GM11168 (cell line): ENCODE data around the gene FANK1.
"Not testable (repeated sequence)": the region's sequence is repeated elsewhere in the genome, so short reads cannot be mapped to it uniquely, and the experiment has no call there.

ENCODE experiments used
- in situ Hi-C: fragments of 300-500 bp; cut with MboI; formaldehyde crosslinking; loops from one replicate; pipeline ENCODE4 v1.12.0; 2022; ENCODE audit warnings: low sequenced_read_pairs; ENCODE audit not compliant: unreplicated experiment

Gene FANK1

GRCh38 chr10:125886914-125887512 lies 9.4 kb upstream of the FANK1 start:
- in situ Hi-C loops = no loop called here

DNA sequence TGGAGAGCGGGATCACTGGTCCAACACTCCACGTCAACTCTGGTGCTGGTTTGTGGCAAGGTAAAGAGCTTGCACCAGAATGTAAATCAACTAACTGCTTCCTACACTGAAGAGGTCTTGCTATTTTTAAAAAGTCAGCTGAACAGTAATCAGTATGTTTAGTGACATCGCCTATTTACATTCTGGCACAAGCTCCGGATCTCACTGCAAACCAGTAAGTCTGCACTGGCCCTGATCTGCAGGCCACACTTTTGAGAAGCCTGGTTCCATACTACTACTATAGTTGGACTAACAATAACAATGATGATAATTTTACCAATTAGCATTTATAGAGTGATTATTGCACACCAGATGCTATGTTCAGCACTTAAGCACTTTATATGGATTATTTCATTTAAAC lies 6.9 kb upstream of the FANK1 start:
- in situ Hi-C loops = not testable (repeated sequence)

GRCh38 chr10:125892402-125892801 lies 4.0 kb upstream of the FANK1 start:
- in situ Hi-C loops = not testable (repeated sequence)

- in situ Hi-C loops = not testable (repeated sequence)
Measured at GRCh38 chr10:125894176-125894575, 2.2 kb upstream of the FANK1 start.

- in situ Hi-C loops = not testable (repeated sequence)
Measured at GRCh38 chr10:125895130-125896087, 955 bp upstream of the FANK1 start.

DNA sequence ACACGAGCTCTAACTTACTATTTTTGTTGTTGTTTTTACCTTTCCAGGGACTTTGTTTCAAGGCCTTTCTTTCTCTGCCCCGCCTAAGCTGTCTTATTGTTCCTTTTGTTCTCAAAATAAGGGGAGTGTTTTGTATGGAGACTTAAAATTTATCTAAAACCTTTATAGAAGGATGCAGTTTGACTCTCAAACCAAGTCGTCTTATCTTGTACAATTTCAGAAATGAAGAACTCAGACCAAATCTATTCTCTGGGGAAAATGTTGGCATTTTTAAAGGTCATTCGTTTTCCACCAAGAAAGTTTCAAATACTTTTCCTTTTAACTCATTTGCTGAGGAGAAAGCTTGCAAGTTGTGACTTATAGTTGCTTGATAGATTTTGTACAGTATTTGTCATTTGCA lies 953 bp downstream of the FANK1 start:
- in situ Hi-C loops = not testable (repeated sequence)

DNA sequence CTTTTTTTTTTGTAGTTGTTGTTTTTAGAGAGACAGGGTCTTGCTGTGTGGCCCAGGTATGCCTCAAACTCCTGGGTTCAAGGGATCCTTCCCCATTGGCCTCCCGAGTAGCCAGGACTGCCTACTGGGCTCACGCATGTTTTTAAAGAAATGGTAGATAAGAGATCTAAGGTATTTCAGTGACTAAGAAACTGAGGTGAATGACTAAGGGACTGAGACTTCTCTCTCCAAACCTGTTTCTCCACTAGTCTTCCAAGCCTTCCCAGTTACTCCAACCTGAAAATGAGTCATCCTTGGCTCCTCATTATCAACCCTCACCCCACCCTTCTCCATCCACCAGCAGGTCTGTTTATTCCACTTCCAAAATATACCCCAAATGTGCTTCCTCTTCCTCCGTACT lies 4.6 kb downstream of the FANK1 start:
- in situ Hi-C loops = not testable (repeated sequence)

DNA sequence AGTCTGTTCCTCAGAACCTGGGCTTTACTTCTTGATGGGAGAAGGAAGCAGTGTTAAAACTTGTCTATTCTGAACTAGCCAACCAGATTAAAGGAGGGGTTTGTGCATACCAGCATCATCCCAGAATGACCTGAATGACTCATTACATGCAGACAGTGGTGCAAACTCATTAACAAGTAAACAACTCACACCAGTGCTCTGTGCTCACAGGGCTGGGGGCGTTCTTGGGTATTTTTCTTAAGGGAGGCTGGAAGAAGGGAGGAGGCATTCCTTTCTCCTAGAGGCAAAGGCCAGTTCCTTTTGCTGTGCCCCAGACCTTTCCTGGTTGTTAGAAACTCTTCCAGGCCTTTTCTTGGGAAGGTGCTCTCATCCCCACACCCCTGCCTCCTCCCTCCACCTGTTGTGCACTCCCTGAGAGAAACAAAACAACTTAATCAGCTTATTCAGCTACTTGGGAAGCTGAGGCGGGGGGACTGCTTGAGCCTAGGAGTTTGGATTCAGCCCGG lies 6.8 kb downstream of the FANK1 start:
- in situ Hi-C loops = not testable (repeated sequence)

- in situ Hi-C loops = not testable (repeated sequence)
Measured at GRCh38 chr10:125905069-125905994, 9.0 kb downstream of the FANK1 start.

DNA sequence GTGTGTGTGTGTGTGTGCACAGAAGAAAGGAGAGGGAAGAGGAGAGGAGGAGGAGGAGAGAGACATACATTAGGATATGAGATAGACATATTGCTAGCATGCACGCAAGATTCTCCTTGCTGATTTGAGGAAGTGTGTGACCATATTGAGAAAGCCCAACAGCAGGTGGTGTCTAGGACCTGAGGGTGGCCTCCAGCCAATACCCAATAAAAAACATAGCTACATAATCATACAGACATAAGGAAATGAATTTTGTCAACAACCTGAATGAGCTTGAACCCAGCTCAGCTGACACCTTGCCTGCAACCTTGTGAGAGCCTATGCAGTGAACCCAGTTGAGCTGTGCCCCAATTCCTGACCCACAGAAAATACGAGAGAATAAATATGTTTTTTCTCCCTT lies 11.2 kb downstream of the FANK1 start:
- in situ Hi-C loops = not testable (repeated sequence)

DNA sequence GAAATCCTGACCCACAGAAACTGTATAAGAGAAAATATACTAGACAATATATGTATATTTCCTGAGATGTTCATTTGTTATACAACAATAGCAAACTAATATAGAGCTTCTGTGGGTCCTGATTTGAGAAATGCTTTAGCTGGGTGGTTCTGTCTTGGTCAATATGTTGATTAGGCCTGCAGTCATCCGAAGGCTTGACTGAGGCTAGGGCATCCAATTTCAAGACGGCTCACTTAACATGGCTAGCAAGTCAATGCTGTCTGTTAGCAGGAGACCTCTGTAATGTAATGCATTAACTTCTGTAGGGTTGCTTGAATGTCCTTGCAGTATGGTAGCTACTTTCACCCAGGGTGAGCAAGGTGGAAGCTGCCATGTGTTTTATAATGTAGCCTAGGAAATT lies 12.4 kb downstream of the FANK1 start:
- in situ Hi-C loops = not testable (repeated sequence)

DNA sequence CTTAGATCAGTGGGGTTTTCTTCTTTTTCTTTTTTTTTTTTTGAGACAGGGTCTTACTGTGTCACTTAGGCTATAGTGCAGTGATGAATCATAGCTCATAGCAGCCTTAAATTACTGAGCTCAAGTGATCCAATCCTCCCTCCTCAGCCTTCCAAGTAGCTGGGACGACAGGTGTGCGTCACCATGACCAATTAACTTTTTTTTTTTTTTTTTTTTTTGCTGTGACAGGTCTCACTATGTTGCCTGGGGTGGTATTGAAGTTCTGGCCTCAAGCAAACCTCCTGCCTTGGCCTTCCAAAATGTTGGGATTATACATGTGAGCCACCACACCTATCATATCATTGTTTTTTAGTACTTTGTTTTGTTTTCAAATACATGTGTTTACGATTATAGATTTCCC lies 13.1 kb downstream of the FANK1 start:
- in situ Hi-C loops = not testable (repeated sequence)

DNA sequence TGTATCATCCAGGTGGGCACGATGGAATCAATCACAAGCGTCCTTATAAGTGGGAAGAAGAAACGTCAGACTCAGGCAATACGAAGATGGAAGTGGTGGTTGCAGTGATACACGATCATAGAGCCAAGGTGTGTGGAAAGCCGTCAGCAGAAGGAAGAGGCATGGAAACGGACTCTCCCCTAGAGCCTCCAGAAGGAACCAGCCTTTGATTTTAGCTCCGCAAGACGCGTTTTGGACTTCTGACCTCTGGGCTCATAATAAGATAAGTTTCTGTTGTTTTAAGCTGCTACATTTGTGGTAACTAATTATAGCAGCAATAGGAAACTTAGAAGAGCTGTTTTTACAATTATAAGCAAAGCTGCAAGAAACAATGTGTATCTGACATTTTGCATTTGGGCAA lies 14.8 kb downstream of the FANK1 start:
- in situ Hi-C loops = no loop called here

GRCh38 chr10:125911990-125912389 lies 15.6 kb downstream of the FANK1 start:
- in situ Hi-C loops = no loop called here

DNA sequence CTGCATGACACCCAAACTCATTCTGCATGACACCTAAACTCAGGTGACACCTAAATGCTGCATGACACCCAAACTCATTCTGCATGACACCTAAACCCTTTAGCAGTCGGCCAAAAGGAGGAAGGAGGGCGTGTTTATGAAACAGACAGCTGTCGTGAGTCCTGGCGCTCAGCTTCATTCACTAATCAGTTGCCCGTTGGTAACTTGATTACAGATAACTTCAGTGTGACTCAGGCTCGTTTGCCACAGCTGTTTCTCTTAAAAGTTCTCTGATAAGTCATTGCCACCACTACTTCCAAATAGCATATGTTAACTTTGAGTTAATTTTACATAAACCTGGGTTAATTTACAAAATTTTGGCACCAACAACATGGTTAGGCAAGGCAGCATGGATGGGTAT lies 16.9 kb downstream of the FANK1 start:
- in situ Hi-C loops = not testable (repeated sequence)

- in situ Hi-C loops = no loop called here
Measured at GRCh38 chr10:125916977-125917376, 20.6 kb downstream of the FANK1 start.

- in situ Hi-C loops = not testable (repeated sequence)
Measured at GRCh38 chr10:125917704-125918361, 21.5 kb downstream of the FANK1 start.

DNA sequence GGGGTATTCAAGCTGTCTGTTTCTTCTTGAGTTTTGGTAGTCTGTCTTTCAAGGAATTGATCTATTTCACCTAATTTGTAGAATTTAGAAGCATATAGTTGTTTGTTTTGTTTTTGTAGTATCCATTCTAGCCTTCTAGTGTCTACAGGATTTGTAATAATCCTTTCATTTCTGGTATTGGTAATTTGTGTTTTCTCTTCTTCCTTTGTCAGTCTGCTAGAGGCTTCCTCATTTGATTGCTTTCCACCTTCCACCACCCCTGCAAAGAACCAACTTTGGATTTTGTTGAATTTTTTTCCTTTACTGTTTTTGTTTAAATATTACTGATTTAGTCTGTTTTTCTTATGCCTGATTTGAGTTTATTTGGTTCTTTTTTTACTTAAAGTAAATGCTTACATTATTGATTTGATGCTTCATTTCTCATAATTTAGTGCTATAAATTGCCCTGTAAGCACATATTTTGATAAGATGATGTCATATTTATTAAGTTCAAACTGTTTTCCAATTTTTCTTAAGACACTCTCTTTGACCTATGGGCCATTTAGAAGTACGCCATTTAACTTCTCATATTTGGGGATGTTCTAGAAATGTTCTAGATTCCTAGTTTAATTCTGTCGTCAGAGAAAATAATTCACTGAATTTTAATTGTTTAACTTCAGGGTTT lies 25.4 kb downstream of the FANK1 start:
- in situ Hi-C loops = not testable (repeated sequence)

DNA sequence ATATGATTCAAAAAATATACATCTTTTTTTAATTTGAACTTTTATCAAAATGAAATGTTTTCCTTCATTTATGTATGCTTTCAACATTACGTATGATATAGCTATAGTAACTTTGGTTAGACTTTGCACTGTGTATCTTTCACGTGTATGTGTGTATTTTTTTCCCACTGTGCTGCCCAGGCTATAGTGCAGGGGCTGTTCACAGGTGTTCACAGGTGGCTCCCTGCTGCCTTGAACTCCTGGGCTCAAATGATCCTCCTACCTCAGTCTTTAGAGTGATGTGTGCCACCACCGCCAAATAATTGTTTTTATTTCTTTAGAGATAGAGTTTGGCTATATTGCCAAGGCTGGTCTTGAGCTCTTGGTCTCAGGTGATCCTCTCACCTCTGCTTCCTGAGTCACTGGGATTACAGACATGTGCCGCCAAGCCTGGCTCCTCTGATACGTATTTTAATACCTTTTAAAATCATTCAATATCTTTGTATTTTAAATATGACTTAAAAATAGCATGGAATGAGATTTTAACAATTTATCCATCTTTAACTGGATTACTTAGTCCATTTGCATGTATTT lies 29.0 kb downstream of the FANK1 start:
- in situ Hi-C loops = no loop called here
